ENCODE results near the gene KCNS3. TPM values are rescaled to one million over a fixed set of nuclear protein-coding genes. Genes with fewer than 3 reads are reported as not detected.

The KCNS3 gene
- polyA plus RNA-seq, 1 of the 3 experiments (the other 2 are of a cell fraction) = 0.07 TPM

DNA sequence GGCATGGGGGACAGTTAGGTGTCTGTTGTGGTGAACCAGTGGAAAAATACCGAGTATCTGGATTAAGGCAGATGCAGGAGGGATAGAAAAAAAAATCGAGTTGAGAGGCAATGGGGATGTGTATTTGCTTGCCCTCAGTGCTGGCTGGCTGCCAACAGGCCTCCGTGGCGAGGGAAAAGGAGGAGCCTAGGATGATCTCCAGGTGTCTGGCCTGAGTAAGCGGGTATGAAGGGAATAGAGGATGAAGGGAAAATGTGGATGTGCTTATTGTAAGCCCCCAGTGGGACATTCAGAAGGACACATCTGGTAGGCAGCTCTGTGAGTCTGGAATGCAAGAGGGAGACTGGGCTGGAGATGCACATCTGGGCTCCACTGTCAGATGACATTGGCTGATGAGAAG, 22.8 kb downstream of the KCNS3 start (continued):
- TF ChIP-seq FOSL2 (IDR thresholded peaks at IDR 0.05; ENCODE audit: borderline replicate concordance, low read depth) (no peak), MXI1 (IDR thresholded peaks at IDR 0.05; ENCODE audit: low read depth, low read length) (no peak), RFX5 (IDR thresholded peaks at IDR 0.05; ENCODE audit: low read length) (no peak), TCF12 (IDR thresholded peaks at IDR 0.05) (no peak), POLR2AphosphoS5 (IDR thresholded peaks at IDR 0.05; ENCODE audit: low read depth, low read length) (no peak), NRF1 (IDR thresholded peaks at IDR 0.05; ENCODE audit: low read depth, low read length) (no peak), TEAD4 (IDR thresholded peaks at IDR 0.05; ENCODE audit: borderline replicate concordance, insufficient read depth) (no peak), TAF1 (IDR thresholded peaks at IDR 0.05; ENCODE audit: borderline replicate concordance, low read depth, low read length) (no peak), GATA2 (CRISPR knock-in tag; IDR thresholded peaks at IDR 0.05) (no peak), EZH2phosphoT487 (IDR thresholded peaks at IDR 0.05; ENCODE audit: borderline replicate concordance, low read depth) (no peak)
- TF ChIP-seq, protein P1, sequence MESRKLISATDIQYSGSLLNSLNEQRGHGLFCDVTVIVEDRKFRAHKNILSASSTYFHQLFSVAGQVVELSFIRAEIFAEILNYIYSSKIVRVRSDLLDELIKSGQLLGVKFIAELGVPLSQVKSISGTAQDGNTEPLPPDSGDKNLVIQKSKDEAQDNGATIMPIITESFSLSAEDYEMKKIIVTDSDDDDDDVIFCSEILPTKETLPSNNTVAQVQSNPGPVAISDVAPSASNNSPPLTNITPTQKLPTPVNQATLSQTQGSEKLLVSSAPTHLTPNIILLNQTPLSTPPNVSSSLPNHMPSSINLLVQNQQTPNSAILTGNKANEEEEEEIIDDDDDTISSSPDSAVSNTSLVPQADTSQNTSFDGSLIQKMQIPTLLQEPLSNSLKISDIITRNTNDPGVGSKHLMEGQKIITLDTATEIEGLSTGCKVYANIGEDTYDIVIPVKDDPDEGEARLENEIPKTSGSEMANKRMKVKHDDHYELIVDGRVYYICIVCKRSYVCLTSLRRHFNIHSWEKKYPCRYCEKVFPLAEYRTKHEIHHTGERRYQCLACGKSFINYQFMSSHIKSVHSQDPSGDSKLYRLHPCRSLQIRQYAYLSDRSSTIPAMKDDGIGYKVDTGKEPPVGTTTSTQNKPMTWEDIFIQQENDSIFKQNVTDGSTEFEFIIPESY (IDR thresholded peaks at IDR 0.05; ENCODE audit: borderline replicate concordance, low read depth) = no peak

DNA sequence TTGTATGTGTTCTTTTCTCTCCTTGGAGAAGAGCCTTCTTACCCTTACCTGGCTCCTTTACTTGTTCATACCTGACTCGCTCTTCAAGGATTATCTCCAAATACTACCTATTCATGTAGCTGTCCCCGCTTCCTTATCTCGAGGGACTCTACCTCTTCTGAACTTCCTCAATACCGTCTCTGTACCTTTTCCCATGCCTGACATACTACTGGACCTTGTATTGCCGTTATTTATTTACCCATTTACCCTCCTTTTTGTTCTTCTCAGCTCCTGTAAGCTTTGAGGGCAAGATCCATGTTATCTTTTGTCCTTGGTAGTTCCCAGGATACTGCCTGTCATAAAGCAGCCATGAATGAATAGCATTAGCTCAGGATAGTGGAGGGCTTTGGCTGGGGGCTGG, 32.5 kb downstream of the KCNS3 start:
- H3K27me3 ChIP-seq (ENCODE audit: insufficient read depth) = no peaks in the 10 kb centered on the region
- no peak for DNase-seq
- H2AFZ ChIP-seq (ENCODE audit: low read depth) = no peak overlapping the region
- H3K9ac ChIP-seq = no peak overlapping the region
- WGBS (ENCODE audit: low lambda C conversion rate) = 8% methylated on average over 5 of the region's 5 CpGs
- POLR2A ChIA-PET = no interaction called here
- H3K27ac ChIP-seq (ENCODE audit: low read depth in 2 of 2, low read length in 1 of 2) = no peak overlapping the region
- no peaks in the 10 kb centered on the region for H3F3A ChIP-seq (replicated peaks; ENCODE audit: insufficient read depth)
- H4K20me1 ChIP-seq (ENCODE audit: insufficient read depth) = no peaks in the 10 kb centered on the region
- CTCF ChIA-PET = interaction anchor here (1.1 kb wide), 1 partner anchor 239 kb away, joined by 5 read pairs; no protein-coding TSS in a partner anchor
- no peaks in the 10 kb centered on the region for H3K4me1 ChIP-seq (ENCODE audit: control insufficient read depth in 1 of 2, insufficient read depth in 2 of 2, low read depth in 1 of 2, low read length in 1 of 2)
- H3K79me2 ChIP-seq (ENCODE audit: insufficient read depth) = no peaks in the 10 kb centered on the region
- no peaks in the 10 kb centered on the region for H3K9me3 ChIP-seq
- no peak overlapping the region for H3K4me2 ChIP-seq
- H3K36me3 ChIP-seq (replicated peaks in 1 of 2; ENCODE audit: control insufficient read depth in 1 of 2, insufficient read depth in 2 of 2, low read length in 1 of 2) = no peaks in the 10 kb centered on the region
- H3K9me2 ChIP-seq = no peaks in the 10 kb centered on the region
- no peak overlapping the region for H3K4me3 ChIP-seq (ENCODE audit: low read depth in 2 of 2, low read length in 1 of 2)
- no peak for TF ChIP-seq YY1 (IDR thresholded peaks at IDR 0.05; ENCODE audit: low read depth)
- TF ChIP-seq, protein P2, sequence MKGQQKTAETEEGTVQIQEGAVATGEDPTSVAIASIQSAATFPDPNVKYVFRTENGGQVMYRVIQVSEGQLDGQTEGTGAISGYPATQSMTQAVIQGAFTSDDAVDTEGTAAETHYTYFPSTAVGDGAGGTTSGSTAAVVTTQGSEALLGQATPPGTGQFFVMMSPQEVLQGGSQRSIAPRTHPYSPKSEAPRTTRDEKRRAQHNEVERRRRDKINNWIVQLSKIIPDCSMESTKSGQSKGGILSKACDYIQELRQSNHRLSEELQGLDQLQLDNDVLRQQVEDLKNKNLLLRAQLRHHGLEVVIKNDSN (IDR thresholded peaks at IDR 0.05; ENCODE audit: borderline replicate concordance, low read depth) = no peak
- TF ChIP-seq GATA2 (CRISPR knock-in tag; IDR thresholded peaks at IDR 0.05) = no peak
- TF ChIP-seq GABPA (IDR thresholded peaks at IDR 0.05; ENCODE audit: low read depth) = no peak
- no peak for TF ChIP-seq TCF12 (IDR thresholded peaks at IDR 0.05)
- TF ChIP-seq, protein P3, sequence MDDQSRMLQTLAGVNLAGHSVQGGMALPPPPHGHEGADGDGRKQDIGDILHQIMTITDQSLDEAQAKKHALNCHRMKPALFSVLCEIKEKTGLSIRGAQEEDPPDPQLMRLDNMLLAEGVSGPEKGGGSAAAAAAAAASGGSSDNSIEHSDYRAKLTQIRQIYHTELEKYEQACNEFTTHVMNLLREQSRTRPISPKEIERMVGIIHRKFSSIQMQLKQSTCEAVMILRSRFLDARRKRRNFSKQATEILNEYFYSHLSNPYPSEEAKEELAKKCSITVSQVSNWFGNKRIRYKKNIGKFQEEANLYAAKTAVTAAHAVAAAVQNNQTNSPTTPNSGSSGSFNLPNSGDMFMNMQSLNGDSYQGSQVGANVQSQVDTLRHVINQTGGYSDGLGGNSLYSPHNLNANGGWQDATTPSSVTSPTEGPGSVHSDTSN (IDR thresholded peaks at IDR 0.05) = no peak
- no peak for TF ChIP-seq EZH2phosphoT487 (IDR thresholded peaks at IDR 0.05; ENCODE audit: borderline replicate concordance, low read depth)
- no peak for TF ChIP-seq TEAD4 (IDR thresholded peaks at IDR 0.05; ENCODE audit: borderline replicate concordance, insufficient read depth)
- TF ChIP-seq, protein P4, sequence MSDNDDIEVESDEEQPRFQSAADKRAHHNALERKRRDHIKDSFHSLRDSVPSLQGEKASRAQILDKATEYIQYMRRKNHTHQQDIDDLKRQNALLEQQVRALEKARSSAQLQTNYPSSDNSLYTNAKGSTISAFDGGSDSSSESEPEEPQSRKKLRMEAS (IDR thresholded peaks at IDR 0.05; ENCODE audit: low read depth) = no peak
- TF ChIP-seq RXRA (IDR thresholded peaks at IDR 0.05; ENCODE audit: borderline replicate concordance, low read depth) = no peak
- no peak for TF ChIP-seq MEF2A (IDR thresholded peaks at IDR 0.05; ENCODE audit: borderline replicate concordance, low read depth)
- TF ChIP-seq, protein P1 (IDR thresholded peaks at IDR 0.05; ENCODE audit: borderline replicate concordance, low read depth) = no peak
- TF ChIP-seq FOXM1 (IDR thresholded peaks at IDR 0.05; ENCODE audit: low read depth) = no peak
- TF ChIP-seq, protein P5, sequence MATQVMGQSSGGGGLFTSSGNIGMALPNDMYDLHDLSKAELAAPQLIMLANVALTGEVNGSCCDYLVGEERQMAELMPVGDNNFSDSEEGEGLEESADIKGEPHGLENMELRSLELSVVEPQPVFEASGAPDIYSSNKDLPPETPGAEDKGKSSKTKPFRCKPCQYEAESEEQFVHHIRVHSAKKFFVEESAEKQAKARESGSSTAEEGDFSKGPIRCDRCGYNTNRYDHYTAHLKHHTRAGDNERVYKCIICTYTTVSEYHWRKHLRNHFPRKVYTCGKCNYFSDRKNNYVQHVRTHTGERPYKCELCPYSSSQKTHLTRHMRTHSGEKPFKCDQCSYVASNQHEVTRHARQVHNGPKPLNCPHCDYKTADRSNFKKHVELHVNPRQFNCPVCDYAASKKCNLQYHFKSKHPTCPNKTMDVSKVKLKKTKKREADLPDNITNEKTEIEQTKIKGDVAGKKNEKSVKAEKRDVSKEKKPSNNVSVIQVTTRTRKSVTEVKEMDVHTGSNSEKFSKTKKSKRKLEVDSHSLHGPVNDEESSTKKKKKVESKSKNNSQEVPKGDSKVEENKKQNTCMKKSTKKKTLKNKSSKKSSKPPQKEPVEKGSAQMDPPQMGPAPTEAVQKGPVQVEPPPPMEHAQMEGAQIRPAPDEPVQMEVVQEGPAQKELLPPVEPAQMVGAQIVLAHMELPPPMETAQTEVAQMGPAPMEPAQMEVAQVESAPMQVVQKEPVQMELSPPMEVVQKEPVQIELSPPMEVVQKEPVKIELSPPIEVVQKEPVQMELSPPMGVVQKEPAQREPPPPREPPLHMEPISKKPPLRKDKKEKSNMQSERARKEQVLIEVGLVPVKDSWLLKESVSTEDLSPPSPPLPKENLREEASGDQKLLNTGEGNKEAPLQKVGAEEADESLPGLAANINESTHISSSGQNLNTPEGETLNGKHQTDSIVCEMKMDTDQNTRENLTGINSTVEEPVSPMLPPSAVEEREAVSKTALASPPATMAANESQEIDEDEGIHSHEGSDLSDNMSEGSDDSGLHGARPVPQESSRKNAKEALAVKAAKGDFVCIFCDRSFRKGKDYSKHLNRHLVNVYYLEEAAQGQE (IDR thresholded peaks at IDR 0.05; ENCODE audit: low read depth, low read length) = no peak
- no peak for TF ChIP-seq EP300 (IDR thresholded peaks at IDR 0.05; ENCODE audit: borderline replicate concordance in 1 of 2, low read depth in 1 of 2, low read length in 1 of 2)
